NCI-H2171 treated with DMSO at 0.1 percent for 48 hours (cell line): Measurements from ENCODE around the gene RAB17.

Source experiments
- DNase-seq: peaks from one replicate; lab custom pipeline; 2025; lab: John Stamatoyannopoulos, UW

RAB17 gene

DNA sequence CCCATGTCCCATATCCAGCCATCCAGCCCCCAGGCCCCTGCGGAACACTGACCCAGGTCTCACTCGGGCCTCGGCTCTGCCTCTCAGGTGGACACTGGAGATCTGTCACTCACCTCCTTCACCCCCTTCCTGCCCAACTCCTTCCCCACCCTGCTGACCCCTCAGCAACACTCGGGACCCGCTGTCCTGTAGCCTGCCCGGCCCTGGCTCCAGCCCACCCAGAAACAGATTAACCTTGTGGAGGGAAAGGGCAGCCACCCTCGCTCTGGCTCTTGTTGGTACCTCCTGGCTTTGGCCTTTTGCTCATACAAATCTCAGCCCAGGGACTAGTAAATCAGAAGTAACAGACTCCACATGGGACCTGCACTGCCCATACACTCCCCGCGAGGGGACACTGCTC is 53.9 kb downstream of the RAB17 start:
- DNase-seq = no peak

DNA sequence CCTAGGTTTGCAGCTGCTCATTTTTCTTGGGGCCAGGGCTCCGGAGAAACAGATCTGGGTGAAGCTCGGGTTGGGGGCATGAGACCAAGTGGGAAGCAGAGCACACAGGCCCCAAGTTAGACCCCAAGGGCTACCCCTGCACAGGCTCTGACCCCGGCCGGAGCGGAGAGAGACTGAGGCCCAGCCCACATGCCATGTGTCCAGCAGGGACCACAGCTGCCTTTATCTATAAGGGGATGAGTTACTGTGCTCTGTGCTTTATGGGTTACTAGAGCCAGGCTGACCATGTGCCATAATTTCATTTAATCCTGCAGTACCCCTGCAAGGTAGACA is 54.5 kb downstream of the RAB17 start:
- DNase-seq = no peak

DNA sequence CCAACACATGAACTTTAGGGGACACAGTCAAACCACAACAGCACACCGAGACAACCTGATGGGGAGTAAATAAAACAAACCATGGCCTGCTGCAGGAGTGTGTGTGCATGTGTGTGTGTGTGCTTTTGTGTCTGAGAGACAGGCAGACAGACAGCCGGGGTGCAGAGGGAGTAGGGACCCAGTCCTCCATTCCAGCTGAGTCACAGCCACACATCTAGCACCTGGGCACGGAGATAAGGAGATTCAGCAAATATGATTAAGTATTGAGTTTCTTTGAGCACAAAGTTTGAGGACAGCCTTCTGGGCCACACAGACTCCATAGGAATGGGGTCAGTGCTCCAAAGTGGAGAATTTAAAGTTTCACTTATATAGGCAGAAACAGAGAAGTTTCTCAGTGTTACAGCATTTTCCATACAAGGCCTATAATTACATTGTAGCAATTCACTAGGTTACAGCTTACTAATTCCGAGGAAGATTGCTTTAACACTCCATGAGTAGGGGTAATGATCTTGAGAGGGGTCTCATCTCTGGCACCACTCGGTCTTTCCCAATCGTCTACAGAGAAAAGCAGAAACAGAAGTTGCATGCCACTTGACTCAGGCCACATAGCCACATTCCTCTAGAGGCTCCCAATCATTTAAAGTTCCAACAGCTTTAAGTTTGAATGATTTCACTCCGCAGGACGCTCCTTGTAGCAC is 55.0 kb downstream of the RAB17 start:
- DNase-seq = no peak

DNA sequence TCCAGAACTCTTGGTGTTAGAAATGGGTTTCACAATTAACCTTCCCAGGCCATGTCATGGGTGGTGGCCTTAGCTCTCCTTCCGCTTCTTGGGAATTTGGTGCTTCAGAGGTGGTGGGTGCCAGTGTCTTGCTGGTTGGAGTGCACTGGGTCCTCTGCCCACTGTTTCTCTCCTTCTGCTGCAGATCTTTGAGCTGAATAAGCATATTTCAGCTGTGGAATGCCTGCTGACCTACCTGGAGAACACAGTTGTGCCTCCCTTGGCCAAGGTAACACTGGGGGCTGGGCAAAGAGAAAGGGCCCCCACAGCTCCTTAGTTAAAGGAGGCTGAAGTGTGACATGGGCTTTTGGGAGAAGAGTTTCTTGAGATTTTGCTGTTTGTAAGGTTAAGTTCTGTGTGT is 56.2 kb downstream of the RAB17 start:
- DNase-seq = no peak

GRCh38 chr2:237533668-237534161 is 56.8 kb downstream of the RAB17 start:
- no peak for DNase-seq

- no peak for DNase-seq
Observed at GRCh38 chr2:237532160-237532559, 58.4 kb downstream of the RAB17 start.

GRCh38 chr2:237530472-237531433 is 59.8 kb downstream of the RAB17 start:
- DNase-seq = no peak

DNA sequence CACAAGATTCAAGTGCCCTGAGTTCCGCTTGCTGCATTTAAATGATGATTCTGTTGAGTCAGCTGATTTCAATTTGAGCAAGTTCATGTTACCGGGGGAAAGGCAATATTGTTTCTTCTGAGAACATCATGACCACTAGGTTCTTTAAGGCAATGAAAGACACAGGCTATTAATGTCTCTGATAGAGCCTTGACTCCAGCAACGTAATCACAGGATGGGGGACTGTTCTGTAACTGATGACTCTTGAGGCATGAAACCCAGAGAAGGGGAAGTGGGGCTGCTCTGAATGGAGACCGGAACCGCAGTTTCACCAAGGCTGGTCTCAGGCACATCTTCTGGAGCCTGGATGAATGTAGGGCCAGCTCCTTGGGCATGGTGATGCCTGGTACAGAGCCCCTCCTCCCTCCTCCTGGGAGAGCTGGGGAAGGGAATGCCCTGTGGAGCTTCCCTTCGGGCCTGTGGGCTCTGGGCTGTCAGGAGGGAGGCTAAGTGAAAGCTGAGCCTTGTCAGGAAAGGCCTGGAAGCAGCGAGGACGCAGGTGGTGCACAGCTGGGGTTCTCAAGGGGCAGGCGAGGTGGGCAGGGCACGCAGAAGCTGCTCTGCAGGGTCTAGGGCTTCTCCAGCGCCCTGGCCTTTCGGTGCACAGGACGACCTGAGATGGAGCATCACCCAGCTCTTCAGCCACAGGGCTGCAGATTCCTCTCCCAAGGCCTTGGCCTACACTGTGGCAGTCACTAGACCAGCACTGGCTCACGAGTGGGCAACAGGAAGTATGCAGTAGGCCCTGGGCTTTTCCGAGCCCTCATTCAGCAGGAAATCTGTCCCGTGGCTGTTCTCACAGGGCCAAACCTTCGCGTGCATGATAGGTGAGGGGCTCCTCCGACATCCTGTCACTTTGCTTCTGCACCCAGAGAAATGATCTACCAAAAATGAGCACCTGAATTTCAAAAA is 60.8 kb downstream of the RAB17 start:
- DNase-seq = no peak

GRCh38 chr2:237527766-237528165 is 62.8 kb downstream of the RAB17 start:
- no peak for DNase-seq

- DNase-seq = no peak
Observed at GRCh38 chr2:237527233-237527632, 63.3 kb downstream of the RAB17 start.

GRCh38 chr2:237525559-237526157 is 64.9 kb downstream of the RAB17 start:
- DNase-seq = no peak

DNA sequence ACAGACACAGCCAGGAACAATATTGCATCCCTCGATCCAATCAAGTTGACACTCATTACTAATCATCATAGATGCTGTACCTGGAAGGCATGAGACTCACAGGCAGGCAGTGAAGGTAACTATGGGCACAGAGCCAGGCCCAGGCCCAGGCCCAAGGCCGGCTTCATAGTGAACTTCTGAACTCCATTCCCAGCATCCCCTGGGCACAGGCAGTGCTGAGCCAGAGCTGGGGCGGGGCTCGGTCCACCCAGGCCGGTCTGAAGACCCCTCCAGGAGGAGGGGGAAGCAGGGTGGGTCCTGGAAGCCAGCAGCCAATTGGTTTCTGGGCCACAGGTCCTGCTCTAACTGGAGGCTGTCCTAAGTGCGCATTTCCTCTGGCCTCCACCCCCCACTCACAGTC is 65.9 kb downstream of the RAB17 start:
- no peak for DNase-seq
